ENCODE data around the gene SVBP.

- TF ChIP-seq CTCF (optimal IDR thresholded peaks at IDR 0.05 in 1 of 3, IDR thresholded peaks at IDR 0.05 in 1 of 3, conservative IDR thresholded peaks at IDR 0.05 in 1 of 3; ENCODE audit: extremely low read depth in 1 of 3, insufficient read depth in 2 of 3, low read length in 3 of 3) = no peak
- no peak for TF ChIP-seq EZH2 (IDR thresholded peaks at IDR 0.05; ENCODE audit: low read length)
Observed at GRCh38 chr1:42783092-42783491, 34.1 kb downstream of the SVBP start.
